ACC112 (cell line): ENCODE data around the gene IL18BP.

ENCODE experiments used
- H2AFZ ChIP-seq: fragments of 200-600 bp; sonication (generic); one replicate; pipeline ENCODE4 v1.6.0; 2017; ENCODE audit warnings: antibody characterized with exemption, low read length; ENCODE audit not compliant: unreplicated experiment
- H3K27ac ChIP-seq: fragments of 200-600 bp; sonication (generic); 2 replicates; pipeline ENCODE4 v1.5.1; 2014; ENCODE audit warnings: low read depth, mild to moderate bottlenecking, antibody characterized with exemption, low read length, moderate library complexity
- H3K27me3 ChIP-seq: fragments of 200-600 bp; sonication (generic); 2 replicates; pipeline ENCODE4 v1.6.1; 2014; ENCODE audit warnings: mild to moderate bottlenecking, antibody characterized with exemption, low read length, moderate library complexity, mixed read lengths; ENCODE audit not compliant: insufficient read depth
- H3K36me3 ChIP-seq: fragments of 200-600 bp; sonication (generic); 2 replicates; pipeline ENCODE4 v1.6.1; 2016; ENCODE audit warnings: mild to moderate bottlenecking, antibody characterized with exemption, low read length, moderate library complexity, mixed read lengths; ENCODE audit not compliant: insufficient read depth
- H3K4me1 ChIP-seq: fragments of 200-600 bp; sonication (generic); one replicate; pipeline ENCODE4 v1.6.1; 2016; ENCODE audit warnings: low read length, mixed read lengths; ENCODE audit not compliant: insufficient read depth, unreplicated experiment, control insufficient read depth
- H3K4me3 ChIP-seq: fragments of 200-600 bp; sonication (generic); 2 replicates; pipeline ENCODE4 v1.5.1; 2014; ENCODE audit warnings: mild to moderate bottlenecking, low read depth, low read length
- H3K79me2 ChIP-seq: fragments of 200-600 bp; sonication (generic); one replicate; pipeline ENCODE4 v1.6.0; 2016; ENCODE audit warnings: low read length; ENCODE audit not compliant: control insufficient read depth, unreplicated experiment, insufficient read depth

IL18BP gene

GRCh38 chr11:72002841-72003775, 4.4 kb downstream of the IL18BP start:
- no peaks in the 10 kb centered on the region for H3K79me2 ChIP-seq
- H3K27me3 ChIP-seq: no peaks in the 10 kb centered on the region
- H3K4me1 ChIP-seq: peaks cover 9% of the 10 kb centered on the region
- H3K27ac ChIP-seq: no peak overlapping the region
- peaks cover 15% of the 10 kb centered on the region; the same call in 1 of the 2 replicates for H3K36me3 ChIP-seq
- no peak overlapping the region for H3K4me3 ChIP-seq
- H2AFZ ChIP-seq: no peak overlapping the region

DNA sequence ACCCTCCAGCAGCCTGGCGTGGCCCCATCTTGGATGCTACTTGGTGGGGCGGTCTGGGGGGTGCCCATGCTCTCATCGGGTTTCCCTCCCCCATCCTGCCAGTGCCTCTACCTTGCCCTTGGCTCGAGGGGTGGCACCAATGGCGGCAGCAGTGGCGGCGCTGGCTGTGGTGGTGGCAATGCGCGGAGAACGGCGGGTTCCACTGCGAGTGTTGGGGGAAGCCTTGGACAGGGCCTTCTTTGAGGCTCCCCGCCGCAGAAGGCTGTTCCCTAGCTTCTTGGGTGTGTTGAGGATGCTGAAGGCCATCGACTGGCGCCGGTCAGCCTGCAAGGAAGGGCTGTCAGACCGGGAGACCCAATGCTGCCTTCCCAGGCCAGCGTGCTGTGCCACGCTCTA, 5.1 kb downstream of the IL18BP start:
- no peaks in the 10 kb centered on the region for H3K27me3 ChIP-seq
- H3K4me1 ChIP-seq: peaks cover 9% of the 10 kb centered on the region
- no peaks in the 10 kb centered on the region for H3K79me2 ChIP-seq
- H3K4me3 ChIP-seq: no peak overlapping the region
- H3K36me3 ChIP-seq: peaks cover 15% of the 10 kb centered on the region; the same call in 1 of the 2 replicates
- no peak overlapping the region for H2AFZ ChIP-seq
- no peak overlapping the region for H3K27ac ChIP-seq

DNA sequence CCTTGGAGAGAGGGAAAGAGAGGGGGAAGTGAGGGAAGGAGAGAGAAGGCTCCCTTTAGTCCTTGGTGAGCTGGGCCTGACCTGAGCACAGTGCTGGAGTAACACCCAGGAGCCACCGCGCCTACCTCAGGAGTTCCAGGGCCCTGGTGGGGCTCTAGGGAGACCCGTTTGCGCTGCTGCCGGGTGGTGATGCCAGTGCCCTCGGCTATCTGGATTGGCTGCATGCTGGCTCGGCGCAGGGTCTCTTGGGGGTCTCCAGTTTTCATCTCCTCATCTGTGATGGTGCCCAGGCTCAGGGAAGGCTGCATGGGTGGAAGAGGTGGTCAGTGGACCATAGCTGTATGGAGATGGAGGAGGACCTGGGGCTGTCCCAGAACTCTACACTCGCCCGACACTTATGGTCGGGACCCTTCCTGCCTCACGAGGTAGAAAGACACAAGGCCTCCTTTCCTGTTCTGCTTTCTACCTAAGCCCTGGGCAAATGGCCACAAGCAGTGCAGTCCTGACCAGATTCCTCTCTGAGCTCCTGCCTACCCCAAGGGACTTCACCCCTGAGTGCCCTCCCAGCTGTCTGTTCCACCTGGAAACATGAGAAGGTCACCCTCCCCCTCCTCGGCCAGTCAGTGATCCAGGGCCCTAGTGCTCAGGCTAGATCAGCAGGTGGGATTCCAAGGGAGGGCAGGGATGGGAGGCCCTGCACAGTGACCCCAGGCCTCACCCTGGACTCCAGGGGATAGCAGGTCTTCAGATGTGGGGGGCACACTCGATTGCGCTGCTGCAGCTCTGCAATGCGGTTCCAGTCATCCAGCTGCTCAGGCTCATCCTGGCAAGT, 6.0 kb downstream of the IL18BP start:
- Histone ChIP-seq H3K4me3 (no peak overlapping the region), H3K4me1 (peaks cover 2% of the 10 kb centered on the region), H2AFZ (no peak overlapping the region), H3K36me3 (peaks cover 15% of the 10 kb centered on the region; the same call in 1 of the 2 replicates), H3K27ac (no peak overlapping the region), H3K79me2 (no peaks in the 10 kb centered on the region), H3K27me3 (no peaks in the 10 kb centered on the region)

- Histone ChIP-seq H2AFZ (no peak overlapping the region), H3K36me3 (peaks cover 15% of the 10 kb centered on the region; the same call in 1 of the 2 replicates), H3K27me3 (no peaks in the 10 kb centered on the region), H3K27ac (no peak overlapping the region), H3K4me1 (no peaks in the 10 kb centered on the region), H3K79me2 (no peaks in the 10 kb centered on the region), H3K4me3 (no peak overlapping the region)
Observed at GRCh38 chr11:72005347-72006260, 6.9 kb downstream of the IL18BP start.

GRCh38 chr11:72006309-72007088, 7.8 kb downstream of the IL18BP start:
- Histone ChIP-seq H3K4me3 (no peak overlapping the region), H3K27me3 (no peaks in the 10 kb centered on the region), H3K27ac (no peak overlapping the region), H2AFZ (no peak overlapping the region), H3K4me1 (no peaks in the 10 kb centered on the region), H3K36me3 (peaks cover 15% of the 10 kb centered on the region; the same call in 1 of the 2 replicates), H3K79me2 (no peaks in the 10 kb centered on the region)

GRCh38 chr11:72007089-72007476, 8.4 kb downstream of the IL18BP start:
- no peaks in the 10 kb centered on the region for H3K27me3 ChIP-seq
- H3K4me1 ChIP-seq: no peaks in the 10 kb centered on the region
- no peak overlapping the region for H2AFZ ChIP-seq
- H3K79me2 ChIP-seq: no peaks in the 10 kb centered on the region
- no peak overlapping the region for H3K27ac ChIP-seq
- no peak overlapping the region for H3K4me3 ChIP-seq
- peaks cover 15% of the 10 kb centered on the region; the same call in 1 of the 2 replicates for H3K36me3 ChIP-seq

DNA sequence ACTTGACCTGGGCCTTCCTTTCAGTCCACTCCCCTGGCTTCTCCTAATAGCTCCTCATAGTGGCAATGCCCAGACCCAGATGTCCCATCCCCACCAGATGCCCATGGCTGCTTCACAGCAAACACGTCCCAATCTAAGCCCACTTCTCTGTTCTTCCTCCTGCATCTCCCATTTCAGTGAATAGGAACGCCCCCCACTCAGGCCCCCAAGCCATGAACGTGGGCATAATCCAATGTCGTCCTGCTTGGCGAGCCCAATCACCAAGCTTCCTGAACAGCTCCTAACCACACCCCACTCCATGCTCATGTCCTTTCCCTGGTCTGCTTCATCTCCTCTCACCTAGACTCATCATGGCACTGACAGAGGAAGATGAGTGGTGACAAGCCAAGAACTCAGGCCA, 8.9 kb downstream of the IL18BP start:
- Histone ChIP-seq H3K79me2 (no peaks in the 10 kb centered on the region), H3K4me3 (no peak overlapping the region), H3K27ac (no peak overlapping the region), H3K4me1 (no peaks in the 10 kb centered on the region), H3K27me3 (no peaks in the 10 kb centered on the region), H2AFZ (no peak overlapping the region), H3K36me3 (peaks cover 20% of the 10 kb centered on the region; the same call in 1 of the 2 replicates)

DNA sequence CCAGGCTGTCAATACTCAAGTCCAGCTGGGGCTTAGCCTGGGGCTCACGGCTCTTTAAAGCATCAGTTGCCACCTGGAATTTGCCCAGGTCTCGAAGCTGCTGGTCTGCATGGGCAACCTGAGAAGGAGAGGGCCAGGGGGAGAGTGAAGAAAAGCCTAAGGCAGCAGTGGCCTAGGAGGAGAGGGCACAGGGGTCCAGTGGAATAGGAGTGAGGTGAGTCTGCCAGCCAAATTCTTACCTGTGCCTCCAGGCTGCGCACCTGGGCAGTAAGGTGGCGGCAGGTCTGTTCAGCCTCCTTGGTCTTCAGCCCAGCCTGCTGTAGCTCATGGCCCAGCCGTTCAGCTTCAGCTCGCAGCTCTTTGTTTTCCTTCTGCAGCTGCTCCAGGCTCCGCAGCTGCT, 10.0 kb downstream of the IL18BP start:
- no peak overlapping the region for H3K4me3 ChIP-seq
- H3K79me2 ChIP-seq: no peaks in the 10 kb centered on the region
- peaks cover 3% of the 10 kb centered on the region for H3K4me1 ChIP-seq
- no peak overlapping the region for H2AFZ ChIP-seq
- no peaks in the 10 kb centered on the region for H3K27me3 ChIP-seq
- H3K36me3 ChIP-seq: peaks cover 20% of the 10 kb centered on the region; the same call in 1 of the 2 replicates
- no peak overlapping the region for H3K27ac ChIP-seq

DNA sequence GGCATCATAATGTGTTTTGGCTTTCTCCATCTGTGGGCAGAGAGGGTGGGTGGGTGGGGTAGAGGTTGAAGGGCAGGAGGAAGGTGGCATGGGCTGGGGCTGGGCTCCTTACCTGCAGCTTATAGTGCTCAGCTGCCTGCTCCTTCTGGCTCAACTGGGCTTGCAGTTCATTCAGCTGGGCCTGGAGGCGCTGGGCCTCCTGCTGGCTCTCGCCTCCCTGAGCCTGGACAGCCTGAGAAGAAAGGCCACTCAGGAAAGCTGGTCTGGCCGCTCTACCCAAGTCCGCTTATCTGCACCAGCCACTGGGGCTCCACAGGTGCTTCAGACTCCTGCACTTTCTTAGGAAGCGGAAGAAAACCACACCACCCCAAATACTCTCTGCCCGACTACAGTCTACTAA, 10.4 kb downstream of the IL18BP start:
- H3K27me3 ChIP-seq: no peaks in the 10 kb centered on the region
- no peak overlapping the region for H3K27ac ChIP-seq
- no peak overlapping the region for H2AFZ ChIP-seq
- H3K79me2 ChIP-seq: no peaks in the 10 kb centered on the region
- no peak overlapping the region for H3K4me3 ChIP-seq
- H3K4me1 ChIP-seq: peaks cover 5% of the 10 kb centered on the region
- H3K36me3 ChIP-seq: peaks cover 20% of the 10 kb centered on the region; the same call in 1 of the 2 replicates
